ENCODE measurements around the gene VAV2.

The VAV2 gene

DNA sequence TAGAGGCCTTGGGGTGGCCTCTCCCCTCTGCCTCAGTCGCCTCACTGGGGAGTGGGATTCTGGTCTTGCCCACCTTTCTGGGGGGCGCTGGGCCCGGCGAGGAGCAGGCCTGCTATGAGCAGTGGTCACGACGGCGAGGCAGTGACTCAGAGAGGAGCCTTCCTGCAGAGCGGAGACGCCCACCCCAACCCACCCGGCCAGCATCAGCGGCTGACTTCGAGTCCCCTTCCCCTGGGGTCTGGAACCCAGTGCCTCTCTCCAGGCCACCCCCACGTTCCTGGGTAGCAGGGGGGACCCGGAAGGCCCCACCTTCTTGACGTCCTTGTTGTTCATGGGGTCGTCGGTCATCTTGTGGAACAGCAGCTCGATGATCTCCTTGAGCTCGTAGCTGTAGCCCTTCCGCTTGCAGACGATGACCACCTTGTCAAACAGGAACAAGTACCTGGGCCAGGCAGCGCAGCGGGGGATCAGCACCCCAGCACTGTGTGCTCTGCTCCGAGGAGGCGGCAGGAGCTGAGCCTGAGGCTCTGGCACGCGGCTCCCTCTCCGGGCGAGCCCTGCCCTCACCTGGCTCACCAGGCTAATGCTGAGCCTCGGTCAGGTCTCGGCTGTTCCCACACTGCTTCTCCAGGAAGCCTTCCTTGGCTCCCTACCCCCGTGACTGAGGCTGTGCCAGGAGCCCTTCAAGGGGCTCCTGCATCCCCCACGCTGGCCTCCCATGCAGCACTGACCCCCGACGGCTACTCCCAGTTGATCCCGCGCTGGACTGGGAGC is 203.9 kb downstream of the VAV2 start:
- Mint-ChIP-seq H3K9me3 (no peaks in the 10 kb centered on the region), H3K4me1 (ENCODE audit: low read depth) (peaks cover 33% of the 10 kb centered on the region), H3K27ac (no peak overlapping the region), H3K27me3 (no peaks in the 10 kb centered on the region), H3K4me3 (no peak overlapping the region), H3K36me3 (ENCODE audit: low read depth) (no peaks in the 10 kb centered on the region)

DNA sequence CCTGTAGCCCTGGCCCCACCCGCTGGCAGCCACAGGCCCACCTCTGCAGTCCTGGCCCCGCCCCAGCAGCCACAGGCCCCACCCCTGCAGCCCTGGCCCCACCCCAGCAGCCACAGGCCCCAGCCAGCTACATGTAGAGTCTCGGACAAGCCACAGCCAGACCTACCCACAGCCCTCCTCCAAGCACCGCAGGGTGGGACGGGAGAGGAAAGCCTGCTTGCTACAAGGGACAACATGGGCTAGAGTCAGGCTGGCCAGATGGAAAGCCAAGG is 204.4 kb downstream of the VAV2 start:
- H3K27me3 Mint-ChIP-seq: no peaks in the 10 kb centered on the region
- peaks cover 28% of the 10 kb centered on the region for H3K4me1 Mint-ChIP-seq (ENCODE audit: low read depth)
- H3K36me3 Mint-ChIP-seq (ENCODE audit: low read depth): no peaks in the 10 kb centered on the region
- no peak overlapping the region for H3K4me3 Mint-ChIP-seq
- H3K9me3 Mint-ChIP-seq: no peaks in the 10 kb centered on the region
- no peak overlapping the region for H3K27ac Mint-ChIP-seq

DNA sequence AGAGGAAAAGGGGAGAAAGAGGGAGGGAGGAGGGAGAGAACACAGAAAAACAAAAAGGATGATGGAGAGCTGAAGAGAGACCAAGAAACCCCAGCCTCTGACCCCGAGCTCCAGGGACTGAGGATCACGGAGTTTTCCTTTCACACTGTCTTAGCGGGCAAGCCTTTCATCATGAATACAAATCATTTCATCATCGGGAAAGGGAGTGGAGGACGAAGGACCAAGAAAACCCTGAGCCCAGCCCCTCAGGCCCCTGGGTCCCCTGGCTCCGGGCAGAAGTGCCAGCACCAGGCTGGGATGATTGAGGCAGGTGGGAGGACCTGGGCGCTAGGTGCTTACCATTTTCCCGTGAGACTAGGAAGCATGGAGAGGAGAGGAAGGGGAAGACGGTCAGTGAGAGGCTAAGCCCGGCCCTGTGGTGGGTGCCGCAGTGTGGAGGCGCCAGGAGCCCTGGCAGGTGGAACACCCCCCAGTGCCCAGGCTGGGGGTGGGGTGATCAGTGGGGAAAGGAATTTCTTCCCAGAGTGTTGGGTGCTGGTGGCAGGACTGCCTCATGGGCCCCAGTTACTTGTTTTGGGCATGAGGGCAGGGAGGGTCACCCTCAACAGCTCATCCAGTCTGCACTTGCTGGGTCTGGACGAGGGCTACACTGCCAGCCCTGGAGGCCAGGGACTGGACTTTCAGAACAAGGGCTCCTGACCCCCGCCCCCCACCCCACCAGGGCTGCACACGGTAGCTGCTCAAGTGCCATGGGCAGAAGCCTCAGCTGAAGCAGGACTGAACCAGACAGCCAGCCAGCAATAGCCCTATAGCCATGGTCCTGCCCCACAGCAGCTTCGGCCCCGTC is 205.0 kb downstream of the VAV2 start:
- Mint-ChIP-seq H3K9me3 (no peaks in the 10 kb centered on the region), H3K27me3 (no peaks in the 10 kb centered on the region), H3K4me1 (ENCODE audit: low read depth) (peaks cover 28% of the 10 kb centered on the region)

DNA sequence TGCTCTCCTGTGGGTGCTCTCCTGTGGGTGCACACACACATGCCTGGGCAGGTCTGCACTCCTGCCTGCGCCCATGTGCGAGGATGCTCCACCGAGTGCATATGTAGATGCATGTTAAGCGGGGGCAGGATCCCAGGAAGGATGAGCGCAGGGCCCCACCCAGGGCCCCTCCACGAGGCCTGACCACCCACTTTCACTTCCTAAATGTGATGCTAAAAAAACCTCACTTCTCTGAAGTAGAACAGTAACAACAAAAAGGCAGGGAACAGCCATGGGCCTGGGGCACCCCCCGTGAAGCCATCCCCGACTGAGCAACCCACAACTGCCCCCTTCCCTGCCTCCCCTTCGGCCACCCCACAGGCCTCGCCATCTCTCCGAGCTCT is 205.8 kb downstream of the VAV2 start:
- Mint-ChIP-seq H3K27ac (peak overlapping the region; percentile 22), H3K27me3 (no peaks in the 10 kb centered on the region), H3K4me1 (ENCODE audit: low read depth) (peaks cover 28% of the 10 kb centered on the region), H3K36me3 (ENCODE audit: low read depth) (no peaks in the 10 kb centered on the region), H3K9me3 (no peaks in the 10 kb centered on the region), H3K4me3 (no peak overlapping the region)

More for the DNA sequence above, 205.0 kb downstream of the VAV2 start:
- Mint-ChIP-seq H3K4me3 (no peak overlapping the region), H3K36me3 (ENCODE audit: low read depth) (no peaks in the 10 kb centered on the region), H3K27ac (peak overlapping the region; percentile 40)

DNA sequence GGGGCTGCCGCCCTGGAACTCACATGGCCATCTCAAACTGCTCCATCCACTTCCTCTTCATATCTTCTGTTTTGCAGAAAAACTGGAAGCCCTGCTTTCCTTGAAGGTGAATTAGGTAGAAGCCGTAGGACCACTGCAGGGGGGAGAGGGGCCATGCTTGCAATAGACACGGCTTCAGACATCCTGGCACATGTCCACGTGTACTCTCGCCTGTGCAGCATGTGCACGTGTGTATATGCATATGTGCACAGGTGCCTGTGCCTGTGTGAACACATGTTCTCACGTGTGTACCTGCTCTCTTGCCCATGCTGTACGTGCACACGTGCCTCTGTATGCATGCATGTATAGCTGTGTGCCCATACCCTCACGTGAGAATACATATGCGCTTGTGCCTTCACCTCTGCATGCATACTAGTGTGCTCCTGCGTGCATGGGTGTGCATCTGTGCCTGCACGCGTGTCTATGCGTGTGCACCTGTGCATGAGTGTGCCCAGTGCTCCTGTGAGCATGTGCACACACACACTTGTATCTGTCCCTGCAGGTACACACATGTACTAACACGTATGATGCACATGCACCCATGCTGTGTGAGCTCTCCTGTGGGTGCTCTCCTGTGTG is 206.3 kb downstream of the VAV2 start:
- peaks cover 28% of the 10 kb centered on the region for H3K4me1 Mint-ChIP-seq (ENCODE audit: low read depth)
- no peaks in the 10 kb centered on the region for H3K27me3 Mint-ChIP-seq
- H3K9me3 Mint-ChIP-seq: no peaks in the 10 kb centered on the region
- peak overlapping the region; percentile 22 for H3K27ac Mint-ChIP-seq
- H3K4me3 Mint-ChIP-seq: no peak overlapping the region
- H3K36me3 Mint-ChIP-seq (ENCODE audit: low read depth): no peaks in the 10 kb centered on the region

DNA sequence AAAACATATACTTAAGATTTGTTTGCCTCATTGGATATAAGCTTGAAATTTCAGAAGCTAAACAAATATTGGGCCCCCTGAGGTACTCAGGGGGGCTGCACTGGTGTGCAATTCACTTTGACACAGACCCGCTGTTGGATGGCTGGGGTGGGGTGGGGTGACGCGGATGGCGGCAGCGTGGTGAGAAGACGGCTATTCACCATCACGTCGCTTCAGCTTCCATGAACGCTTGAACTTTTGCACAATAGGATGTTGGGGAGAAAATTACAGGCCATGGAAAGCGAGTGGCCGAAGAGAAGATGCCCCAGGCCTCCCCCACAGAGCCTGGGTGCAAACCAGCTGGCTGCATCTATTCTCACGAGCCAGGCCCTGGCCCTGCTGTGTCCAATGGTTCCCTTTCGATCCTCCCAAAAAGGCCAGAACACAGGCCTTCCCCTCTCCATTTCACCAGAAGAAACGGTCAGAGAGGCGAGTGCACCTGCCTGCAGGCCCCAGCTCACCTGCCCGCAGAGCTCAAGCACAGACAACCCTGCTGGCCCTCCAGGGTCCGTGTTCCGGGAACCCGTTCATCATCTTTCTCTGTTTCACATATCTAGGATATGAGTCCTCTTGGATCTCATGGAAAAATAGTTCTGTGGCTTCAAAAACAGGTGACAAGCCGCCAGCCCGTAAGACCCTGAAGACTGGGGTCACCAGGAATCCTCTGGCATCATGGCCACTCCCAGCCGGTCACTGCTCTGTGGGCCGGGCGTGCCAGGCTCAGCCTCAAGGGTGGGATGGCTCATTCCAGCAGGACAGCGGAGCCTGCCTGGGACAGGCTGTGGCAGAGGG is 207.2 kb downstream of the VAV2 start:
- peaks cover 28% of the 10 kb centered on the region for H3K4me1 Mint-ChIP-seq (ENCODE audit: low read depth)
- no peaks in the 10 kb centered on the region for H3K27me3 Mint-ChIP-seq
- H3K9me3 Mint-ChIP-seq: no peaks in the 10 kb centered on the region
- no peak overlapping the region for H3K4me3 Mint-ChIP-seq
- no peaks in the 10 kb centered on the region for H3K36me3 Mint-ChIP-seq (ENCODE audit: low read depth)
- no peak overlapping the region for H3K27ac Mint-ChIP-seq

DNA sequence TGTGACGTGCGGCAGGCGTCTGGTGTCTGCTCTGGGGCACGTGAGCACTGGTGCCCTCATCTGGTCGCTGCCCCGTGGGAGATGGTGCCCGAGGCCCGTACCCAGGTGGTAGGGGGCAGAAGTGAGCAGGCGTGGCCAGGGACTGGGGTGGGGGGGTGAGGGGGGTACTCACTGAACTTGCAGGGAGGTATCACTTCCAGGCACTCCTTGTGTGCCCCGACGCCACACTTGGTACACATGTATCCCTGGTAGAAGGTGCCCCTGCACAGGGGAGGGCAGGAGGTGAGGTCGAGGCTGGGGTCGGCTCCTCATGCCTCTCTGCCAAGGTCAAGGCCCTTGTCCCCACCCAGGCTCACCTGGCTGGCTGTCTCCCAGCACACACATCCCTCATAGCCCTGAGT is 208.8 kb downstream of the VAV2 start:
- Mint-ChIP-seq H3K4me3 (no peak overlapping the region), H3K4me1 (ENCODE audit: low read depth) (peaks cover 22% of the 10 kb centered on the region), H3K27me3 (no peaks in the 10 kb centered on the region), H3K9me3 (no peaks in the 10 kb centered on the region), H3K27ac (no peak overlapping the region), H3K36me3 (ENCODE audit: low read depth) (no peaks in the 10 kb centered on the region)

DNA sequence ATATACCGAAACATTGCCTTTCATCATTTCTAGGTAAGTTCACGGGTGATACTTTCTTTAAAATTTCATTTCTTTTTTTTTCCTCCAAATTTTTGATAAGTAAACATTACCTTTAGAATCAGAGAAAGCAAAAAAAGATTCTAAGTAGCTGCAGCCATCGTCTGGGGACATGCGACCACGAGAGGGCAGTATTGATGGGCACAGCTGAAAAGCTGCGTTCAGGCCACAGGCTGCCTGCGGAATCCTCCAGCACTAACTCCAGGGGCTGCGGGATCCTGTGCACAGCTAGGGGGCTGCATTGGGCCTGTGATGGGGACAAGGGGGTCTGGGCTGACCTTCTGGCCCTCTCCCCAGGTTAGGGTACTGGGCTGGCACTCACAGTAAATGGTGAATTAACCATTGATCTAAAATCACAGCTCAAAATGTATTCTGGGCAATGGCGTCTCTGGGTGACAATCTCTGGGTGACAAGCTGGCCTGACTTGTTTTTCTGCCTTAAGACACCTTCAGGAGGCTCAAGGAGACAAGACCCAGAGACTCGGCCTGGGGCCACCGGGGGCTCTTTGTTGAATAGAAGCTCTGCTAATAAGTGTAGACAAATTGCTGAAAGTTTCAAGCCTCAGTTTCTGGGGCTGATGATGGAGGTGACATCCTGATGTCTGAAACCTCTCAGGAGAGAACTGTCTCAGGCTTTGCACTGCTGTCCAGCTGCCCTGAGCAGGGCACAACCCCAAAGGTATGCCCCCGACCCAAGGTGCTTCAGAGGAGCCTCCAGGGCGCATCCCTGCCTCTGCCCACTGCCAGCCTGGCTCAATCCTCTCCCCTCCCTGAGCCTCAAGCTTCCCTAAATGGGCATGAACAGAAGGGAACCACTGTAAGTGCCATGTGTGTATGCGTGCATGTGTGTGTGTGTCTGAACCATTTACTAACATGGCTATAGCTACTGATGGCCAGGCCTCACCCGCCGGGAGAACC is 209.7 kb downstream of the VAV2 start:
- H3K27ac Mint-ChIP-seq: no peak overlapping the region
- peaks cover 22% of the 10 kb centered on the region for H3K4me1 Mint-ChIP-seq (ENCODE audit: low read depth)

DNA sequence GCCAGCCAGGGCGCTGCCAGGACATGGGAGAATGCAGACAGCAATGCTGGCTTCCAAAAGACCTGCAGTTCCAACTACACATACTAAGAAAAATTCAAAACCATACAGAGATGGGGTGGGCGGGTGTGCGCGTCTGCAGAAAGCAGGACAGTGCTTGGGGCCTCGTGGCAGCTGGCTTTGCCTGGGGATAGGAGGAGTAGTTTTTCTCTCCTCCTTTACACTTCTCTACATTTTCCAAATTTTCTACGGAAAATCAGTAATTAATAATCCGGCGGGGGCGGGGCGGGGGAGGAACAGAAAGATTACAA is 210.3 kb downstream of the VAV2 start:
- Mint-ChIP-seq H3K27ac (no peak overlapping the region), H3K36me3 (ENCODE audit: low read depth) (no peaks in the 10 kb centered on the region), H3K9me3 (no peaks in the 10 kb centered on the region), H3K27me3 (no peaks in the 10 kb centered on the region), H3K4me1 (ENCODE audit: low read depth) (peaks cover 18% of the 10 kb centered on the region), H3K4me3 (no peak overlapping the region)

More for the DNA sequence above, 209.7 kb downstream of the VAV2 start:
- no peaks in the 10 kb centered on the region for H3K36me3 Mint-ChIP-seq (ENCODE audit: low read depth)
- H3K27me3 Mint-ChIP-seq: no peaks in the 10 kb centered on the region
- no peaks in the 10 kb centered on the region for H3K9me3 Mint-ChIP-seq
- no peak overlapping the region for H3K4me3 Mint-ChIP-seq

DNA sequence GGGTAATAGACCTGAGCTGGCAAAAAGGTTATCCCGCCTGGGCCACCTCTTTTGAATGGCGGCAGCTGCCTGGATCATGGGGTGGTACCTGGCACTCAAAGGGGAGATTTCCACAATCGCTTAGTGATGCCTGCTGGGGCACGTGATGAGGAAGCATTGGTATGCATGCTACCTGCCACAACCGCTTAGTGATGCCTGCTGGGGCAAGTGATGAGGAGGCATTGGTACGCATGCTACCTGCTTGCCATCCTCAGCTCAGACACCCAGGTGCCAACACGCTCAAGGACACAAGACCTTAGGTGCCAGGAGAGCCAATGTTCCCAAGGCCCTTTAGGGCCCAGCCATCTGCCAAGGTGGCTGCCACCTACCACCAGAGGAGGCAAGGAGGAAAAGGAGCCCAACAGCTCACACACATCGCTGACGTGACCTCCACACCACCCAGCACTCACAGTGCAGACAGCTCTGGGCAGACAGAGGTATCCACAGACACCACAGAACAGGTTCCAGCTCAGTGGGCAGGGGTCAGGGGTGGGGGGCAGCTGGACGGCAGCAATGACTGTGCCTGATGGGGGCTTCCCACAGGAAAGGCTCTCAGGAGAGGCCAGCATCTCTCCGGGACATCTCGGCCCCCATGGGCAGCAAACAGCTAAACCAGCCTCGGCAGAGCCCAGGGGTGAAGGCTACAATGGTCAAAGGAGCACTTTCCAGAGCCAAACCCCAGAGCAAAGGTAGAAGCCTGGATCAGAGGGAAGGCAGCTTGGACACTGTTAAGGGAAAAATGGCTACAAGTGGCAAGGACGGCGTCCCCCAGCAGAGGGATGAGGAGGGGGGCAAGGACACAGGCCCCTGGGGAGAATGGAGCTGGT is 210.9 kb downstream of the VAV2 start:
- Mint-ChIP-seq H3K4me1 (ENCODE audit: low read depth) (peaks cover 14% of the 10 kb centered on the region), H3K4me3 (no peak overlapping the region), H3K27ac (no peak overlapping the region), H3K27me3 (no peaks in the 10 kb centered on the region), H3K9me3 (no peaks in the 10 kb centered on the region), H3K36me3 (ENCODE audit: low read depth) (no peaks in the 10 kb centered on the region)

DNA sequence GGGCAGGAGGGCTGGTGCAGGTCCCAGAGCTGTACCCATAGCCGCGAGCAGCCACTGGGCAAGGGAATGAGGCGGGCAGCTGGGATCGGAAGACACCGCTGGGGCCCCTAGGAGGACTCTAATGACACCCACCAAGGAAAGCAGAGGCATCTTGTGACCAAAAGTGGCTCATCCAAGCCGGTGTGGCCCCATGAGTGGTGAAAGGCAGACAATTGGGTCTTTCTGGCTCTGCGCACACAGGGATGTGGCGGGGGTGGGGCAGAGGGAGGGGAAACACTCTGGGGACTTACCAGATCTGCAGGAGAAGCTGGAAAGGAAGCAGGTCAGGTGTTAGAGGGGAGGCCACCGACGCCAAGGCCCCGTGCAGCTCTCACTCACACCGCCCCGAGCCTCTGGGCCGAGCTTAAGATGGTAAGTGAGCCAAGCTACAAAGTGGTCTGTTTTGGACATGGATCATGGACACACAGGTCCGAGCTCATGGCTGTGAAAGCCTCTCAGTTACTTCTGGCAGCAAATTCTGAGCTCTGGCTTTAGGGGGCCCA is 211.6 kb downstream of the VAV2 start:
- Mint-ChIP-seq H3K4me1 (ENCODE audit: low read depth) (peaks cover 7% of the 10 kb centered on the region), H3K9me3 (no peaks in the 10 kb centered on the region), H3K4me3 (no peak overlapping the region), H3K36me3 (ENCODE audit: low read depth) (peaks cover 2% of the 10 kb centered on the region), H3K27me3 (no peaks in the 10 kb centered on the region), H3K27ac (no peak overlapping the region)

DNA sequence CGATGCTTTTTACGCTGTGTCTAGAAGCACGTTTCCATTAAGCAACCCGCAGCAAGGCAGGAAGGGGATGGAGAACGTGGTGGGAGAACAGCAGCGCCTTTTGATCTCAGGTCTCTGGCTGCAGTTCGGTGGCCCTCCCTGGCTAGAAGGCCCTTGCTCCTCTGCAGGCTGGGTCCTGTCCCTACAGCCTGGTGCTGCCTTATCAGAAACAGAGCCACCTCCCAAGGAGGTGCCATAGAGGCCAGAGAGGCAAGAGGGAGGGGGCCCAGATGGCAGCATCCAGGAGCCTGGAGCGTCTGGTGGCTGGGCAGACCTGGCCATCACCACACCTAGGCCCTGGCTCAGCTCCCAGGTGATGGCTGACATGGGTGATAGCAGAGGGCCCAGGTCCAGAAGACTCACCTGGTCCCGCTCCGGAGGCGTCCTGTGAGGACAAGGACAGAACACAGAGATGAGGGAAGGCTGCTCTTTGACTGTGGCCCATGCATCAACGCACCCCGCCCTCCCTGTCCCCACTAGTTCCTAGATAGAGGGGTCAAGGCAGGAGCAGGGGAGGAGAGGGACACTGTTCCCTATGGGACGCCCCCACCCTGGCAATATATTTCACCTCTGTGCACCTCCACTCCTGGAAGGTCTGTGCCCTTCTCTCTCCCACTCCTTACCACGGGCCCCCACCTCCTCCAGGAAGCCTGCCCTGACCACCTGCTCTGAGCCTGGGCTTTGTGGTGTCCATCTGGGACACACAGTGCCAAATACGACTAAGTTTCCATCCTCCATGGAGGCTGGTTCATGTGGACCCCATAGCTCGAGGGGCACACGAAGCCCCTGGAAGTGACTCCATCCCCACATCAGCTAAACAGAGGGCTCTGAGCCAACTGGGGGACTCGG is 212.4 kb downstream of the VAV2 start:
- Mint-ChIP-seq H3K27me3 (no peaks in the 10 kb centered on the region), H3K9me3 (no peaks in the 10 kb centered on the region), H3K36me3 (ENCODE audit: low read depth) (peaks cover 9% of the 10 kb centered on the region), H3K27ac (peak overlapping the region; percentile 26), H3K4me1 (ENCODE audit: low read depth) (peaks cover 3% of the 10 kb centered on the region), H3K4me3 (no peak overlapping the region)

Measured in stimulated activated naive CD8-positive, alpha-beta T cell treated with anti-CD3 and anti-CD28 coated beads, Interleukin-15, Interleukin-2, amounts not matched to agents 100 ng/mL and 50 ng/mL, for 24 hours (primary cell).